ENCODE measurements around the gene CHST8.

CHST8 gene

DNA sequence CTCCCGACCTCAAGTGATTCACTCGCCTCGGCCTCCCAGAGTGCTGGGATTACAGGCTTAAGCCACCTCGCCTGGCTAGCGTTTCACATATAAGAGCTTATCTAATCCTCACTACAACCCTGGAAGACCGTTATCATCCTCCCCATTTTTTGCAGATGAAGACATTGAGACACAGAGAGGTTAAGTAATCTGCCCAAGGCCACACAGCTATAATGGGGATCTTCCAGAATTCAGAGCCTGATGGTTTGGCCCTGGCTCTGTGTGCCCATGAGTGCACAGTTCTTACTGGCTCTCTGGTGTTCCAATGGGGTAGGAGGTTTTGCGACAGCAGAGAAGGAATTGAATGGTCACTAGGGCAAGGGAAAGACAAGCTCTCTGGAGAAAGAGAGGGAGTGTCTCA lies 158.1 kb downstream of the CHST8 start:
- in situ Hi-C loops (cut with HindIII; ENCODE audit: low sequenced_read_pairs), result no loop called here

GRCh38 chr19:33780251-33780650 lies 158.5 kb downstream of the CHST8 start:
- in situ Hi-C loops (cut with HindIII; ENCODE audit: low sequenced_read_pairs), result no loop called here

GRCh38 chr19:33780746-33781145 lies 159.0 kb downstream of the CHST8 start:
- in situ Hi-C loops (cut with HindIII; ENCODE audit: low sequenced_read_pairs), result no loop called here

- in situ Hi-C loops (cut with HindIII; ENCODE audit: low sequenced_read_pairs), result no loop called here
These were observed 159.7 kb downstream of the CHST8 start for GRCh38 chr19:33781415-33781935.

DNA sequence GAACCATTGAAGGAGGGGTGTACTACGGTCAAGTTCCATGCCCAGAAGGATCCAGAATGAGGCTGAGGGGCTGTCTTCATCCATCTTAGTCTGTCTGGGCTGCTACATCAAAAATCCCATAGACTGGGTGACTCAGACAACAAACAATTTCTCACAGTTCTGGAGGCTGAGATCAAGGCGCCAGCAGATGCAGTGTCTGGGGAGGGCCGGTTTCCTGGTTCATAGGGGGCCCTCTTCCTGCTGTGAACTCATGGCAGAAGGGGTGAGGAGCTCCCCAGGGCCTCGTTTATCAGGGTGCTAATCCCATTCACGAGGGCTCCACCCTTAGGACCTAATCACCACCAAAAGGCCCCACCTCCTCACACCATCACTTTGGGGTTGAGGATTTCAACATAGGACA lies 160.2 kb downstream of the CHST8 start:
- in situ Hi-C loops (cut with HindIII; ENCODE audit: low sequenced_read_pairs), result no loop called here

GRCh38 chr19:33784432-33784831 lies 162.7 kb downstream of the CHST8 start:
- in situ Hi-C loops (cut with HindIII; ENCODE audit: low sequenced_read_pairs), result no loop called here

DNA sequence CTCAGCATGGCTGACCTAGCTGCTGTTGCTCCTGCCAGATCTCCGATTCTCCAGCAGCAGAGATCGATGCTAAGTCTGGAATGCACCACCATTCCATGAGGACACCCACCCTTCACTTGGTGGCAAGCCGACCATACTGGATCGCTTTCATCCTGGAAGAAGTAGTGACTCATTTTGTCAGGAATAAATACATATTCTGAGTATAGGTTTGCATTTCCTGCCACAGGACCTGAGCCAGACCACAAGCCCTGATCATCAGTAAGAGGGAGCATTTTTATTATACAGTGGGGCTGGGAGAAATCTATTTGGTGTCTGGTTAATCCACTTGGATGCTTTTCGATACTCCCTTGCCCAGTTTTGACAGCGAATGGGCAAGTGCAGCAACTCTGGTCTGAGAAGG lies 164.0 kb downstream of the CHST8 start:
- in situ Hi-C loops (cut with HindIII; ENCODE audit: low sequenced_read_pairs), result no loop called here

- in situ Hi-C loops (cut with HindIII; ENCODE audit: low sequenced_read_pairs), result no loop called here
These were observed 166.9 kb downstream of the CHST8 start for GRCh38 chr19:33788676-33789075.

- in situ Hi-C loops (cut with HindIII; ENCODE audit: low sequenced_read_pairs), result no loop called here
These were observed 167.6 kb downstream of the CHST8 start for GRCh38 chr19:33789344-33789743.

DNA sequence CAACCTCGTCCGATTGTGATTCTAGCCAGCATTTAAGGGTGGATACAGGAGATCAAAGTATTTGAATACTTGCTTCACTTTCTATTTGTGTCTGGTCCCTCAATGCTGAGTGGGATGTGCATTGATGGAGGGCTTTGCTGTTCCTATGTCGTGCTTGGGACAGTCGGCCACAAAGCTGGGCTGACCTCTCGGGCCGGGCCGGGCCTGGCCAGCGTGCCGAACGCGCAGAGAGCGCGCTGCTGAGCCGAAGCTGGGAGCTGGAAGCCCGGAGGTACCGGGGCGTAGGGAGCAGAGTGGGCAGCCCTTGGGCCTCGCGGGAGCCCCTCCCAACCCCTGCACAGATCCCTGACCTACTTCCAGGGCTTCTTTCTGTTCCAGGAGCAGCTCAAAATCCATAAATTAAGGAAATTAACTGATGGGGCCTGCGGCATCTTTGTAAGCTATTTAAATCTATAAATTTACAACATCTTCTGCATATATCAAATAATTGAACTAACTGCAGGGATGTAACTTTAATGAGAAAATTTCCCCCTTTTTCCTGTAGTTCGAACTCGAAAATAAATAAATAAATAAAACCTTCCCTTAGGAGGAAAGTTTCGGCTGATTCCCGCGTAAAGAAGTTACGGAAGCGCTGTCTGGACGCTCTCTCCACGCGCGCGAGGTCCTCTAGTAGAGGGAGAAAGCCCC lies 173.1 kb downstream of the CHST8 start:
- in situ Hi-C loops (cut with HindIII; ENCODE audit: low sequenced_read_pairs), result loop anchor here (5.0 to 10.0 kb wide), 2 partner anchors 70 to 107 kb away; no protein-coding TSS in a partner anchor

DNA sequence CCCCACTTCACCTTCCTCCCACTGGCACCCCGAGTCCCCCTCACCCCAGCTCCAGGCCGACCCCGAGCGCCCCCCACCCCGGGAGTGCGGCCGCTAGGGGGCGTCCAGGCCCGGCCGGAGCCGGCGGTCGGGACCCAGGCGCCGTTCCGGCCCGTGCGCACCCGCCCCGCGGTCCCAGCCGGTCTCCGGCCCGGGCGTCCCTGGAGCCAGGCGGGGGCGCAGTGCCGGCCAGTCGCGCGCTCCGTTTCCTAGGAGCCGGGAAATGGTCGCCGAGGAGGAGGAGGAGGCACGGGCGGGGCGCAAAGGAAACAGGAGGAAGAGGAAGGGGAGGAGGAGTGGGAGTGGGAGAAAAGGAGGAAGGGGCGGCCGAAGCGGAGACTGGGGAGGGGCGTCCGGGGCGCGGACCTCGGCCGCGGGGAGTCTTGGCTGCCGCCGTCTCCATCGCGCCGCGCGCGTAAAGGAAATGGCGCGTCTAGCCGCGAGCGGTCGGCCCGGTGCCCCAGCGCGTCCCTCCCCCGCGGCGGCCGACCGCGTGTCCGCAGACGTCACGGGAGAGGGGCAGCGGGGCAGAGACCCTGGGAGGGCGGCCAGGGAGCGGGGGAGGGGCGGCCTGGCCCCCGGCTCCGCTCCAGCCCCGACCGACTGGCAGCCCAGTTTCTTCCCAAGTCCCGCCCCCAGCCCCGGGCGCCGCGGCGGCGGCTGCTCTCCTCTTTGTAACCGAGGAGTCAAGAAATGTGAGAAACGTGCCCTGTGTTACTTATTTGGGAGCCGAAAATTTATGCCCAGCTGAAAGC lies 173.8 kb downstream of the CHST8 start:
- in situ Hi-C loops (cut with HindIII; ENCODE audit: low sequenced_read_pairs), result loop anchor here (5.0 to 10.0 kb wide), 2 partner anchors 69 to 107 kb away; no protein-coding TSS in a partner anchor

GRCh38 chr19:33796164-33796875 lies 174.6 kb downstream of the CHST8 start, which contains the start of gene KCTD15:
Gene KCTD15 (plus strand): TSS chr19:33796870. CDS start chr19:33800455, 3,585 bp downstream.
- in situ Hi-C loops (cut with HindIII; ENCODE audit: low sequenced_read_pairs), result loop anchor here (5.0 to 10.0 kb wide), 2 partner anchors 68 to 106 kb away; no protein-coding TSS in a partner anchor

GRCh38 chr19:33797802-33798671 lies 176.3 kb downstream of the CHST8 start:
- in situ Hi-C loops (cut with HindIII; ENCODE audit: low sequenced_read_pairs), result loop anchor here (5.0 to 10.0 kb wide), 2 partner anchors 67 to 104 kb away; no protein-coding TSS in a partner anchor

- in situ Hi-C loops (cut with HindIII; ENCODE audit: low sequenced_read_pairs), result loop anchor here (5.0 to 10.0 kb wide), 2 partner anchors 66 to 104 kb away; no protein-coding TSS in a partner anchor
These were observed 176.9 kb downstream of the CHST8 start for GRCh38 chr19:33798681-33799111.

GRCh38 chr19:33799476-33799875 lies 177.7 kb downstream of the CHST8 start:
- in situ Hi-C loops (cut with HindIII; ENCODE audit: low sequenced_read_pairs), result loop anchor here (5.0 to 10.0 kb wide), 2 partner anchors 65 to 103 kb away; no protein-coding TSS in a partner anchor

DNA sequence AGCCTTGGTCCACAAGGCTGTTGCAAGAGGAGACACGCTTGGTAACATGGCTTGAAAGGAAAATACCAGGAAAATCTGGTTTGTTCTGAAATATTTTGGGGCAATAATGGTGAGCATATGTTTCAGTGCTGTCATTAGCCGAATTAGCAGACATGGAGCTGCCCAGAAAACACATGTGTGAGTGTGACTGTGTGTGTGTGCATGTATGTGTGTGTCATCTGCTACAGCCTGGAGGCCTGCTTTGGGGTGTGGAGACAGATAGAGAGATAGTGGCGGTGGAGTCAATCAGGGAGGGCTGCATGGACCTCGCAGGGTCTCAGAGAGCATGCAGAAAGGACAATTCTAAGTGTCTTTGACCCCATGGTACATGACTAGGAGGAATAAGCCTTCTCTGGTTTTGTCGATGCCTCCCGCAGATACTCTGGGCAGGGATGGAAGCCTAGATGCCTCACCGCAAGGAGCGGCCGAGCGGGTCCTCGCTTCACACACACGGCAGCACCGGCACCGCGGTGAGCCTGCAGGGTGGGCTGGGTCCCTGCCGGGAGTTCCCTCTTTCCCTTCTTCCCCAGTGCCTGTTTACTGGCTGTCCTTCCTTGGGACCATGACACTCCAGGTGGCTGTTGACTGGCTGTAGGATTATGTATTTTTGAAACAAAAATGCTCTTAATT lies 178.4 kb downstream of the CHST8 start:
- in situ Hi-C loops (cut with HindIII; ENCODE audit: low sequenced_read_pairs), result no loop called here

- in situ Hi-C loops (cut with HindIII; ENCODE audit: low sequenced_read_pairs), result no loop called here
These were observed 179.7 kb downstream of the CHST8 start for GRCh38 chr19:33801411-33801810.

GRCh38 chr19:33802001-33802400 lies 180.2 kb downstream of the CHST8 start:
- in situ Hi-C loops (cut with HindIII; ENCODE audit: low sequenced_read_pairs), result no loop called here

DNA sequence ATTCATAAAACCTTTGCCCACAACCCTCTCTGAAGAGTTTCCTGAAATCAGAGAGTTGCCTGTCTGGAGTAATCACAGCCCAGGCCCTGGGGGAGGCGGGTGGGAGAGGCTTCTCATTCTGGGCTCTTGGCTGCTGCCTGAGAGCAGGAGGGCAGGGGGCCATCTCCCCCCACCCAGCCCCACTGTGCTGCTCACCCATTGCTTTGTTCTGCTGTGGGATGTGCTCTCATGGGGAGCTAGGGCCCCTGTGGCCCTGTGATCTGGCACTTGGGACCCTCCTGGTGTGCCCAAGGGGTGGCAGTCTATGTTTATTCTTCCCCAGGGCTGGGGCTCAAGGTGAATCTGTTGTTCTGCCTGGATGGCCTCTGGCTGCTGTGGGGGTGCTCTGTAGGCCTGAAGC lies 181.0 kb downstream of the CHST8 start:
- in situ Hi-C loops (cut with HindIII; ENCODE audit: low sequenced_read_pairs), result no loop called here
